ENCODE measurements around the gene MLC1.

DNA sequence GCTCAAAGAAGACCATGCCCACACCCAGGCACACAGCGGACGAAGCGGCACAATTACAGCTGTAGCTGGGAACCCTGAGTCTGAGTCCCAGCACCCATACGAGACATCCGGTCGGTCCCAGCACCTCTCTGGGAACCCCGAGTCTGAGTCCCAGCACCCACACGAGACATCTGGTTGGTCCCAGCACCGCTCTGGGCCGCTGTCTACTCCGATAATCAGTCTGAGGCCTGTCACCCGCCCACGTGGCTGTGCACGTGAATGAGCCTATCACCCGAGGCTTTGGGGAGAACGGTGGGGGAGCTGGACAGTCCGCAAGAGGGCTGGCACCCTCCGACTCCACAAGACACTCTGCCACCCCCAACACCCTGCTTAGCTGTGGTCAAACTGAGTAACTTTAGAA is 33.3 kb downstream of the MLC1 start:
- TF ChIP-seq, protein P1, sequence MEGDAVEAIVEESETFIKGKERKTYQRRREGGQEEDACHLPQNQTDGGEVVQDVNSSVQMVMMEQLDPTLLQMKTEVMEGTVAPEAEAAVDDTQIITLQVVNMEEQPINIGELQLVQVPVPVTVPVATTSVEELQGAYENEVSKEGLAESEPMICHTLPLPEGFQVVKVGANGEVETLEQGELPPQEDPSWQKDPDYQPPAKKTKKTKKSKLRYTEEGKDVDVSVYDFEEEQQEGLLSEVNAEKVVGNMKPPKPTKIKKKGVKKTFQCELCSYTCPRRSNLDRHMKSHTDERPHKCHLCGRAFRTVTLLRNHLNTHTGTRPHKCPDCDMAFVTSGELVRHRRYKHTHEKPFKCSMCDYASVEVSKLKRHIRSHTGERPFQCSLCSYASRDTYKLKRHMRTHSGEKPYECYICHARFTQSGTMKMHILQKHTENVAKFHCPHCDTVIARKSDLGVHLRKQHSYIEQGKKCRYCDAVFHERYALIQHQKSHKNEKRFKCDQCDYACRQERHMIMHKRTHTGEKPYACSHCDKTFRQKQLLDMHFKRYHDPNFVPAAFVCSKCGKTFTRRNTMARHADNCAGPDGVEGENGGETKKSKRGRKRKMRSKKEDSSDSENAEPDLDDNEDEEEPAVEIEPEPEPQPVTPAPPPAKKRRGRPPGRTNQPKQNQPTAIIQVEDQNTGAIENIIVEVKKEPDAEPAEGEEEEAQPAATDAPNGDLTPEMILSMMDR (IDR thresholded peaks at IDR 0.05) = no peak
- TF ChIP-seq POLR2A (IDR thresholded peaks at IDR 0.05) = no peak

Data from esophagus squamous epithelium (tissue), 4 donors.